ENCODE measurements around the gene NSUN3.

DNA sequence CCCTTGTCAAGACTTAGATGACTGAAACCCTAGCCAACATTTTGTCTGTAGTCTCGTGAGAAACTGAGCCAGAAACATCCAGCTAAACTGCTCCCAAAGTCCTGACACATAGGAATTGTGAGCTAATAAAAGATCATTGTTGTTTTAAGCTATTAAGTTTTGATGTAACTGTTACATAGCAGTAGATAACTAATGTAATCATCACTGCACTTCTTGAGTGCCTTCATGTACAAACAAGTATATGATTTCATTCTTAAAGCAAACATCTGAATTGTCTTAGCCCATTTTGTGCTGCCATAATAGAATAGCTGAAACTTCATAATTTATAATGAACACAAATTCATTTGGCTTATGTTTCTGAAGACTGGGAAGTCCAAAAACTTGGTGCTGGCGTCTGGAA is 87.3 kb downstream of the NSUN3 start:
- TF ChIP-seq, protein P1, sequence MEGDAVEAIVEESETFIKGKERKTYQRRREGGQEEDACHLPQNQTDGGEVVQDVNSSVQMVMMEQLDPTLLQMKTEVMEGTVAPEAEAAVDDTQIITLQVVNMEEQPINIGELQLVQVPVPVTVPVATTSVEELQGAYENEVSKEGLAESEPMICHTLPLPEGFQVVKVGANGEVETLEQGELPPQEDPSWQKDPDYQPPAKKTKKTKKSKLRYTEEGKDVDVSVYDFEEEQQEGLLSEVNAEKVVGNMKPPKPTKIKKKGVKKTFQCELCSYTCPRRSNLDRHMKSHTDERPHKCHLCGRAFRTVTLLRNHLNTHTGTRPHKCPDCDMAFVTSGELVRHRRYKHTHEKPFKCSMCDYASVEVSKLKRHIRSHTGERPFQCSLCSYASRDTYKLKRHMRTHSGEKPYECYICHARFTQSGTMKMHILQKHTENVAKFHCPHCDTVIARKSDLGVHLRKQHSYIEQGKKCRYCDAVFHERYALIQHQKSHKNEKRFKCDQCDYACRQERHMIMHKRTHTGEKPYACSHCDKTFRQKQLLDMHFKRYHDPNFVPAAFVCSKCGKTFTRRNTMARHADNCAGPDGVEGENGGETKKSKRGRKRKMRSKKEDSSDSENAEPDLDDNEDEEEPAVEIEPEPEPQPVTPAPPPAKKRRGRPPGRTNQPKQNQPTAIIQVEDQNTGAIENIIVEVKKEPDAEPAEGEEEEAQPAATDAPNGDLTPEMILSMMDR (IDR thresholded peaks at IDR 0.05): no peak
- no peak for TF ChIP-seq EZH2 (IDR thresholded peaks at IDR 0.05; ENCODE audit: borderline replicate concordance, insufficient read depth, low read depth, low read length, poor library complexity, severe bottlenecking)
